Measurements from ENCODE around the gene HMOX2.

HMOX2 gene

GRCh38 chr16:4475880-4476788, at the start of gene HMOX2:
TSS of gene HMOX2 (plus strand) at chr16:4476398. CDS start at chr16:4505525, 29,127 bp downstream.
- DNase-seq (ENCODE audit: low spot score), result peak; percentile 87

- no peak for DNase-seq (ENCODE audit: low spot score)
These were observed 49.4 kb upstream of the HMOX2 start for GRCh38 chr16:4426722-4427372.

- DNase-seq (ENCODE audit: low spot score), result no peak
These were observed 47.7 kb upstream of the HMOX2 start for GRCh38 chr16:4428500-4428899.

DNA sequence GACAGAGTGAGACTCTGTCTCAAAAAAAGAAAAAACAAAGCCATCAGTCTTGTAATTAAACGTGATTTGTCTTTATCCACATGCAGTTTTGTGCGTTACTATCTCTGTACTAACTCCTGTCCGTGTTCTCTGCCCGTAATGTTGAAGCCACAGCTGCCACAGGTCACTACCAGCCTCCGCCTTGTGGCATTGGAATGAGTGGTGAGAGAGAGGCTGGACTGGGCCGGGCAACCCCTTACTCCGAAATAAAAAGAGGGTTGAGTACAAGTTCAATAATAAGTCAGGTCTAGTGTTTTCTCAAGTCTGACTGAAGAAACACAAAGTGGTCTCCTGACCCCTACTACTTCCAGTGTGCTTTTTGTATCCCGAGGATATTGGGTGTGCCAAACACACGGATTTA, 45.2 kb upstream of the HMOX2 start:
- no peak for DNase-seq (ENCODE audit: low spot score)

- DNase-seq (ENCODE audit: low spot score), result no peak
These were observed 43.0 kb upstream of the HMOX2 start for GRCh38 chr16:4433228-4433627.

DNA sequence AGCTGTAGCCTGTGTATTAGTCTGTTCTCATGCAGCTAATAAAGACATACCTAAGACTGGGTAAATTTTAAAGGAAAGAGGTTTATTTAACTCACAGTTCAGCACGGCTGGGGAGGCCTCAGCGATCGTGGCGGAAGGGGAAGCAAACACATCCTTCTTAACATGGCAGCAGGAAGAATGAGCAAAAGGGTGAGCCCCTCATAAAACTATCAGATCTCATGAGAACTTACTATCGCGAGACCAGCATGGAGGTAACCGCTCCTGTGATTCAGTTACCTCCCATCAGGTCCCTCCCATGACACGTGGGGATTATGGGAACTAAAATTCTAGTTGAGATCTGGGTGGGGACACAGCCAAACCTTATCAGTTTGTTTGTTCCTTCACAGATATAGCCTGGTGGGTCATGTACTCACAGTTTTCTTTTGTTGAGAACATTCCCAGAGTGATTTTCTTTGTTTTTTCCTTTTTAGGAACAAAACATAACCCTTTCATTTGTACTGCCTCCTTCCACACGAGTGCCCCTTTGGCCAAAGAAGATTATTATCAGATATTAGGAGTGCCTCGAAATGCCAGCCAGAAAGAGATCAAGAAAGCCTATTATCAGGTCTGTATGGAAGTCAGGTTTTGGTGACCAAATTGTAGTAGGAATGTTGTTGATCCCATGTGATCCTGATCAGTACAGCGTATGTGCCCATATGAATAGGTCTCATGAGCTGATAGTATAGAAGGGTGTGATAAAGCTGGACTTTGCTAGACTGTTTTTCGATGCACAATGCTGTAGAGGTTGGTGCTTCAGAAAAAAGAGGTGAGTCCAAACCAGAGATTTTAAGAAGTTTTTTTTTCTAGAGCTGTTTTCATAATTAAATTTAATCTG, 42.0 kb upstream of the HMOX2 start:
- DNase-seq (ENCODE audit: low spot score), result peak; percentile 9

- DNase-seq (ENCODE audit: low spot score), result no peak
These were observed 40.7 kb upstream of the HMOX2 start for GRCh38 chr16:4435337-4436067.

DNA sequence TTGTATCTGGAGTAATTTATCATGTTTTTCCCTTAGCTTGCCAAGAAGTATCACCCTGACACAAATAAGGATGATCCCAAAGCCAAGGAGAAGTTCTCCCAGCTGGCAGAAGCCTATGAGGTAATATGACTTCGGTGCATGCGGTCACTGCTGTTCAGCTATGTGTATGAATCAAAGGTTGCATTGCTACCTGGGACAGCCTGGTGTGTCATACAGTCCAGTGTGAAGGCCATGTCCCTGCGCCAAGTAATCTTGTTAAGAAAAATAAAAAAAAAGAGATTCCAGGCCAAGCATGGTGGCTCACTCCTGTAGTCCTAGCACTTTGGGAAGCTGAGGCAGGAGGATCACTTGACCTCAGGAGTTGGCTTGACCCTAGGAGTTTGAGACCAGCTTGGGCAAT, 38.8 kb upstream of the HMOX2 start:
- no peak for DNase-seq (ENCODE audit: low spot score)

GRCh38 chr16:4442371-4442770, 33.8 kb upstream of the HMOX2 start:
- no peak for DNase-seq (ENCODE audit: low spot score)

DNA sequence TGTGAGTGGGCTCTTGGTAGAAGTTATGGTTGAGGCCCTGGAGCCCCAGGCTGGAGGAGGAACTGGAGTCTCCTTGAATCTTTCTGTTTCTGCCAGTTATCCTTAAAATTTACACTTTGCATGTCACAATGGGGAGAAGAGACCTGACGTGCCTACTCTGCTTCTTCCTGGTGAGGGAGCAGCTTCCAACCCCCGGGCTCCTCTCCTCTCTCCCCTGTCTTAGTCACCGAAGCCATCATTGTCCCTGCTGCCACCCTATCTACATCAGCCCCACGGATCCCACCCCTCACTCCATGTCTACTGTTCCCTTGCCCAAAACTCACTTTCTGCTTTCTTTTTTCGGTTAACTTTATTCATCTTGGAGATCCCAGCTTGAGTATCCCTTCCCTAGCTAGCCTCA, 32.9 kb upstream of the HMOX2 start:
- no peak for DNase-seq (ENCODE audit: low spot score)

DNA sequence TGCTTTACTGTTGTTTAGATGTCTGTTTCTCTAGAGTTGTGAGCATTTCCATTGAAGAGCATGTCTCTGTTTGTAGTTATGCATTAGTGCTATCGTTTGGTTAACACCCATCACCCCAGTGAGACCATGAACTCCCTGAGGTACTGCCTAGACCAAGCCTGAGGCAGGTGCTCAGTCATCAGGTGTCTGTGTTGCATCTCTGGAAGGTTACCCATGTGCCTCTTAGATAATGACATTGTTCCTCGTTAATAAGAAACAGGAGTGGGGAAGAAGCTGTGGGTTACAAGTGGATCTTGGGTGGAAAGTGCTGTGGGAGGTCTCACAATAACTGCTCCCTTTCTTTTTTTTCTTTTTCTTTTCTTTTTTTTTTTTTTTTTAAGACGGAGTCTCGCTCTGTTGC, 32.2 kb upstream of the HMOX2 start:
- no peak for DNase-seq (ENCODE audit: low spot score)

DNA sequence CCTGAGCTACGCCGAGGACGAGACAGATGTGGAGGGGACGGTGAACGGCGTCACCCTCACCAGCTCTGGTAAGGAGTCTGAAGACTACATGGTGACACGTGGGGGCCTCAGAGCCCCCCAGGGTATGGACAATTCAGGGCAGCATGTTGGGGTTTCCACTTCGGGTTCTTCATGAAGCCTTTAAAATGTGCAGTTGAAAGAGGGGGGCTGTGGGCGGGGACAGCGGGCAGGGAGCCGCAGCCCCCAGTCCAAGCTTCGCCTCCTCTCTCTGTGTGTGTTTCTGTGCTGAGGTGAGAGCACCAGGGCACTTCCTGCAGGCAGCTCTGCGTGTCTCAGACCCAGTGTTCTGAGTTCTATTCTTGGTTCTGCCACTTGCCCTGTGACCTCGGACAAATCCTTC, 25.8 kb upstream of the HMOX2 start:
- no peak for DNase-seq (ENCODE audit: low spot score)

GRCh38 chr16:4450931-4451519, 25.2 kb upstream of the HMOX2 start:
- no peak for DNase-seq (ENCODE audit: low spot score)

GRCh38 chr16:4452674-4453073, 23.5 kb upstream of the HMOX2 start:
- DNase-seq (ENCODE audit: low spot score), result no peak

DNA sequence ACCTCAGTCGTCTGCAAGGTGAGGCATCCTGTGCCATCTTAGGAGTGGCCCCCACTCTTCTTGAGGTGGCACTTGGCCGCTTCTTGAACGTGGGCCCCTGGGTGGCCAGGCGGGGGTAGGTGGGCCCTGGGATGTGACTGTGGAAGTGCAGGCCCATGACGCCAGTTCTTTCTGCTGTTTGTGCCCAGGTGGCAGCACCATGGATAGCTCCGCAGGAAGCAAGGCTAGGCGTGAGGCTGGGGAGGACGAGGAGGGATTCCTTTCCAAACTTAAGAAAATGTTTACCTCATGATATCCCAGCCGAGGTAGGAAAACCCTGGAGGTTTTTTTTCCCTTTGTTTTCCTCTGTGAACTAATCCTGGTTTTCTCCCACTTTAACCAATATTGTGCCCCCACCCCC, 21.6 kb upstream of the HMOX2 start:
- no peak for DNase-seq (ENCODE audit: low spot score)

DNA sequence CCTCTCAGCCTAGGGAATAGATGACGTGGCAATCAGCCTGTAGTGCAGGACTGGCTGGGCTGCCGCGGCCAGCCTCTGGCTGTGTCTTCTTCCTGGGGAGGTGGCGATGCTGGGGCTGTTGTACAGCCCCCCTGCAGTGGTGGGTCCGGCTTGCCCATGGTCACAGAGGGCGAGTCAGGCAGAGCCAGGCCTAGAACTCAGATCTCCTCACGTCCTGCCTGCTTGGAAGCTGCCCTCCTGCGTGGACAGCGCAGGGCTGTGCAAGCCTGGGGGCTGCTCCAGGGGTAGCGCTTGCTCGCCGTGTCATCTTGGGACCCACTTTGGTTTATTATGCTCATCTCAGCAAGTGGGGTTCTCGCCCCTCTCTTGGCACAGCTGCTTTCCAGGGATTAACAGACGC, 21.1 kb upstream of the HMOX2 start:
- DNase-seq (ENCODE audit: low spot score), result no peak

DNA sequence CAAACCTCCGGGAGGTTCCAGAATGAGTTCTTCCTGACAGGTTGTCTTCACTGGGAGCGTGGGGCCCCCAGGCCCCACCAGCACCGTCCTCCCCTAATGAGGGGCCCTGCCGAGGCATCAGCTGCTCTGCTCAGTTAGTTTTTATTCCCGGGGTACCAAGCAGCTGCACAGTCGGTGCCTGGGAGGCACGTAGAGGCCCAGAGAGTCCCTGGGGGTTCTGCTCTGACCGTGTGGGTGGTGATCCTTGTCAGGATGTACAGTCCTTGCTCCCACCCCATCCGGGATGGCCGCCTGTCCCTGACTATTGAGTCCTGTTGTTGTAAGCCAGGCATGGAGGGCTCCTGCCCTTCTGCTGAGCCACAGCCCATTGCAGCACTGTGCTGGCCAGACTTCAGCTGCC, 20.2 kb upstream of the HMOX2 start:
- no peak for DNase-seq (ENCODE audit: low spot score)

- no peak for DNase-seq (ENCODE audit: low spot score)
These were observed 15.3 kb upstream of the HMOX2 start for GRCh38 chr16:4460936-4461249.

DNA sequence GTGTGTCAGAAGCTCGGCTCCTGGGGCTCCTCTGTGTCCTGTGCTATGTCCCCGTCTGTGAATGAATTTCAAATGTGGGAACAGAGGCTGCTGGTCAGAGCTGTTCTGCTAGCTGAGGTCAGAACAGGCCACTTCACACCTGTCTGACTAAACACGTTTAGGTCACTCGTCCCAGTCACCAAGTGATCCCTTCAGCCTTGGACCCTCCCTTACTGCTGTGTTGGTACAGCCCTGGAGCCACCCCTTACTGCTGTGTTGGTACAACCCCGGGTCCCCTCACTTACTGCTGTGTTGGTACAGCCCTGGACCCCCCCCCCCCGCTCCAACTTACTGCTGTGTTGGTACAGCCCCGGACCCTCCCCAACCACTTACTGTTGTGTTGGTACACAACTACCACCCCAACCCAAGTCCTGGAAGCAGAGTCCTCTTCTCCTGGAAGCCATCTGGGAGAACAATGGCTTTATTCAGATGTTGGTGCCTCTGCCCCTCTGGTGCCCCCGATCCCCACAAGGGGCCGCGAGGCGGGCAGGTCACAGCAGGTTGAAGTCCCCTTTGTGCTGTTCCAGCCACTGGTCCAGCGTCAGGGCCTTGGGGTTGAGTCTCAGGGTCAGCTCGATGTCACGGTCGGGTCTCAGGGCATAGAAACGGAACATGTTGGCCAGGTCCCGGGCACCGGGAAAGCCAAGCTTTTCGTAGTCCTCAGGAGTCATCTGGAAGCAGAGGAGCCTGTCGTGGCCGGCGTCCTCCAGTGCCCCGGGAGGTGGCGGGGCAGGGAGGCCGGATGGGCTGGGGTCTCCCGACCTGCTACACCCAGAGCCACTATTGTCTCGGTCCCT, 14.7 kb upstream of the HMOX2 start:
- DNase-seq (ENCODE audit: low spot score), result no peak

- DNase-seq (ENCODE audit: low spot score), result no peak
These were observed 12.6 kb upstream of the HMOX2 start for GRCh38 chr16:4463522-4464163.
